IMR-90 (cell line): Measurements from ENCODE around the gene ESR2. TPM values are rescaled to one million over a fixed set of nuclear protein-coding genes. Genes with fewer than 3 reads are reported as not detected.

ENCODE experiments used
- ATAC-seq: fragments of 200-7000 bp; cut with Tn5 transposase; 2 replicates; pipeline ENCODE4 v1.9.1; 2020; ENCODE audit warnings: low read depth, mild to moderate bottlenecking, moderate library complexity
- BruUV-seq: library from RNA; stranded (reverse); fragments of 400-500 nt; replicated peaks from 2 replicates; lab custom pipeline; 2021; lab: Mats Ljungman, UMichigan
- CTCF ChIA-PET: fragments of 300-600 bp; formaldehyde crosslinking; extraction: SDS; loops from one replicate; lab custom pipeline; 2021; ENCODE audit warnings: antibody characterized with exemption; lab: Yijun Ruan, JAX
- POLR2A ChIA-PET: fragments of 300-600 bp; sonication (Branson Sonifier 250); formaldehyde crosslinking; loops from one replicate; lab custom pipeline; 2022; ENCODE audit warnings: antibody characterized with exemption; ENCODE audit not compliant: unreplicated experiment; lab: Charles Lee
- DNase-seq: peaks from one replicate; pipeline ENCODE4 v3.0.0; 2013
- H2AFZ ChIP-seq: replicated peaks from 2 replicates; pipeline ENCODE3; 2013; ENCODE audit warnings: low read length, mild to moderate bottlenecking; ENCODE audit not compliant: poor library complexity
- H2AK5ac ChIP-seq: 2 replicates; pipeline ENCODE4 v1.6.1; 2013; ENCODE audit warnings: low read depth, low read length, inconsistent platforms
- H2AK9ac ChIP-seq: replicated peaks from 2 replicates; pipeline ENCODE3; 2013; ENCODE audit warnings: mild to moderate bottlenecking, low read depth, low read length, moderate library complexity; ENCODE audit not compliant: poor library complexity
- H2BK120ac ChIP-seq: 2 replicates; pipeline ENCODE4 v1.6.1; 2013; ENCODE audit warnings: low read depth, low read length, inconsistent platforms
- H2BK15ac ChIP-seq: 3 replicates; pipeline ENCODE4 v1.6.1; 2013; ENCODE audit warnings: low read depth, low read length, inconsistent platforms
- H2BK20ac ChIP-seq: 2 replicates; pipeline ENCODE4 v1.6.1; 2013; ENCODE audit warnings: low read depth, mild to moderate bottlenecking, inconsistent platforms, low read length, moderate library complexity
- H2BK5ac ChIP-seq: 2 replicates; pipeline ENCODE4 v1.6.1; 2013; ENCODE audit warnings: mild to moderate bottlenecking, low read depth, low read length, inconsistent platforms; ENCODE audit not compliant: poor library complexity, severe bottlenecking
- H3K14ac ChIP-seq: replicated peaks from 2 replicates; pipeline ENCODE4 v1.6.1; 2013; ENCODE audit warnings: low read depth, low read length, inconsistent platforms
- H3K18ac ChIP-seq: 2 replicates; pipeline ENCODE4 v1.6.1; 2013; ENCODE audit warnings: low read depth, low read length, control low read depth
- H3K23ac ChIP-seq: 2 replicates; pipeline ENCODE4 v1.6.1; 2013; ENCODE audit warnings: low read depth, low read length, inconsistent platforms
- H3K27ac ChIP-seq: 2 replicates; pipeline ENCODE4 v1.5.1; 2013; ENCODE audit warnings: mild to moderate bottlenecking, control low read depth, low read length; ENCODE audit not compliant: insufficient read depth
- H3K27me3 ChIP-seq: 2 replicates; pipeline ENCODE4 v1.6.1; 2013; ENCODE audit warnings: low read length; ENCODE audit not compliant: control insufficient read depth, insufficient read depth
- H3K36me3 ChIP-seq: 2 replicates; pipeline ENCODE4 v1.6.1; 2013; ENCODE audit warnings: low read length, mixed read lengths; ENCODE audit not compliant: control insufficient read depth, insufficient read depth
- H3K4ac ChIP-seq: 2 replicates; pipeline ENCODE4 v1.6.1; 2013; ENCODE audit warnings: low read depth, low read length, inconsistent platforms
- H3K4me1 ChIP-seq: 2 replicates; pipeline ENCODE4 v1.6.1; 2013; ENCODE audit warnings: low read length, mixed read lengths; ENCODE audit not compliant: control insufficient read depth, insufficient read depth
- H3K4me2 ChIP-seq: 2 replicates; pipeline ENCODE4 v1.6.1; 2013; ENCODE audit warnings: low read depth, mild to moderate bottlenecking, control low read depth, low read length, moderate library complexity
- H3K4me3 ChIP-seq: 2 replicates; pipeline ENCODE4 v1.5.1; 2013; ENCODE audit warnings: low read depth, mild to moderate bottlenecking, control low read depth, low read length, moderate library complexity; ENCODE audit not compliant: insufficient read depth
- H3K56ac ChIP-seq: 2 replicates; pipeline ENCODE4 v1.6.1; 2013; ENCODE audit warnings: low read length, inconsistent platforms; ENCODE audit not compliant: insufficient read depth; ENCODE audit errors: extremely low read depth
- H3K79me1 ChIP-seq, 2 experiments: 2 replicates each; pipeline ENCODE4 v1.6.1; 2013; ENCODE audit warnings: low read length in 2 of 2, inconsistent platforms in 1 of 2, low read depth in 1 of 2
- H3K9ac ChIP-seq: 2 replicates; pipeline ENCODE4 v1.6.1; 2013; ENCODE audit warnings: low read depth, low read length, control low read depth
- H3K9me1 ChIP-seq: 2 replicates; pipeline ENCODE4 v1.6.1; 2013; ENCODE audit warnings: low read length, inconsistent platforms; ENCODE audit not compliant: insufficient read depth
- H3K9me3 ChIP-seq: 2 replicates; pipeline ENCODE4 v1.6.1; 2013; ENCODE audit warnings: low read length; ENCODE audit not compliant: control insufficient read depth, insufficient read depth
- H4K20me1 ChIP-seq: 2 replicates; pipeline ENCODE4 v1.6.1; 2013; ENCODE audit warnings: low read length, inconsistent platforms; ENCODE audit not compliant: insufficient read depth
- H4K5ac ChIP-seq: 2 replicates; pipeline ENCODE4 v1.6.1; 2013; ENCODE audit warnings: mild to moderate bottlenecking, low read depth, low read length, control low read depth
- H4K8ac ChIP-seq, 2 experiments: 2 replicates each; pipeline ENCODE4 v1.6.1; 2013; ENCODE audit warnings: low read depth in 2 of 2, low read length in 2 of 2, control low read depth in 1 of 2, inconsistent platforms in 1 of 2
- H4K91ac ChIP-seq: 2 replicates; pipeline ENCODE4 v1.6.1; 2013; ENCODE audit warnings: low read depth, low read length, inconsistent platforms; ENCODE audit not compliant: insufficient read depth
- BHLHE40 ChIP-seq: fragments of 150-350 bp; IDR thresholded peaks from 2 replicates; pipeline ENCODE4 v1.6.1; 2016; ENCODE audit warnings: mild to moderate bottlenecking, low read depth, low read length
- CEBPB ChIP-seq: IDR thresholded peaks from 2 replicates; pipeline ENCODE4 v1.6.1; 2012; ENCODE audit warnings: low read depth, low read length, improper control_type of control experiment
- CHD1 ChIP-seq: IDR thresholded peaks from 2 replicates; pipeline ENCODE4 v1.6.1; 2012; ENCODE audit warnings: low read depth, low read length, improper control_type of control experiment
- FOS ChIP-seq: fragments of 150-350 bp; IDR thresholded peaks from 2 replicates; pipeline ENCODE4 v1.6.1; 2016; ENCODE audit warnings: low read depth, low read length
- MAFK ChIP-seq: IDR thresholded peaks from 2 replicates; pipeline ENCODE4 v1.6.1; 2012; ENCODE audit warnings: low read depth, low read length, improper control_type of control experiment
- MAZ ChIP-seq: IDR thresholded peaks from 2 replicates; pipeline ENCODE4 v1.6.1; 2012; ENCODE audit warnings: low read depth, mild to moderate bottlenecking, low read length, improper control_type of control experiment, moderate library complexity, borderline replicate concordance
- MXI1 ChIP-seq: IDR thresholded peaks from 2 replicates; pipeline ENCODE4 v1.6.1; 2012; ENCODE audit warnings: low read depth, mild to moderate bottlenecking, low read length, moderate library complexity, borderline replicate concordance
- NFE2L2 ChIP-seq: fragments of 150-350 bp; IDR thresholded peaks from 2 replicates; pipeline ENCODE4 v1.6.1; 2016; ENCODE audit warnings: low read depth, mild to moderate bottlenecking, low read length
- POLR2A ChIP-seq: IDR thresholded peaks from 2 replicates; pipeline ENCODE4 v1.6.1; 2012; ENCODE audit warnings: mild to moderate bottlenecking, low read depth, low read length
- RAD21 ChIP-seq: IDR thresholded peaks from 2 replicates; pipeline ENCODE4 v1.6.1; 2012; ENCODE audit warnings: low read length, improper control_type of control experiment
- RCOR1 ChIP-seq: IDR thresholded peaks from 2 replicates; pipeline ENCODE4 v1.6.1; 2012; ENCODE audit warnings: mild to moderate bottlenecking, low read length, improper control_type of control experiment; ENCODE audit not compliant: insufficient replicate concordance
- RFX5 ChIP-seq: IDR thresholded peaks from 2 replicates; pipeline ENCODE4 v1.8.0; 2012; ENCODE audit warnings: low read depth, mild to moderate bottlenecking, low read length, moderate library complexity
- SMC3 ChIP-seq: fragments of 150-350 bp; IDR thresholded peaks from 2 replicates; pipeline ENCODE4 v1.6.1; 2016; ENCODE audit warnings: low read depth, mild to moderate bottlenecking, antibody characterized with exemption, low read length, moderate library complexity
- WGBS, 2 experiments: methylation state at CpG; one replicate each; pipeline versions ENCODE4 v1.1.5 to v1.1.7; 2013; ENCODE audit warnings: missing lambda C conversion rate in 2 of 2; ENCODE audit not compliant: insufficient read length in 1 of 2; ENCODE audit errors: extremely low coverage in 2 of 2; 5-methylcytosine and 5-hydroxymethylcytosine counted together
- dilution Hi-C: fragments of 300-500 bp; cut with HindIII; formaldehyde crosslinking; loops from one replicate; pipeline ENCODE4 v1.14.3; 2018; ENCODE audit warnings: low sequenced_read_pairs; ENCODE audit not compliant: unreplicated experiment
- in situ Hi-C: fragments of 300-500 bp; cut with MboI; formaldehyde crosslinking; loops from 3 replicates; pipeline ENCODE4 v1.14.3; 2019; ENCODE audit warnings: low sequenced_read_pairs, inconsistent platforms, mixed read lengths
- intact Hi-C: fragments of 100-400 bp; cut with micrococcal nuclease; formaldehyde crosslinking; loops from 2 replicates; pipeline ENCODE4 v1.10.0; 2022
- polyA plus RNA-seq, 3 experiments: library from polyadenylated mRNA; depleted of rRNA; stranded (reverse); fragments of >200 nt; gene quantifications; 2 replicates each; pipeline ENCODE4 v1.2.3, GENCODE V29; 2012; ENCODE audit warnings: low replicate concordance in 1 of 3
- total RNA-seq: library from RNA; depleted of rRNA; stranded (reverse); fragments of >200 nt; gene quantifications from 2 replicates; pipeline ENCODE4 v1.2.3, GENCODE V29; 2012
- TF ChIP-seq, protein P1 (sequence below): fragments of 150-350 bp; IDR thresholded peaks from 2 replicates; pipeline ENCODE4 v1.6.1; 2016; ENCODE audit warnings: low read depth, mild to moderate bottlenecking, low read length, moderate library complexity, borderline replicate concordance
- TF ChIP-seq, protein P2 (sequence below): conservative IDR thresholded peaks from 2 replicates; pipeline ENCODE4 v1.5.1; 2012; ENCODE audit warnings: mild to moderate bottlenecking, low read depth, low read length, improper control_type of control experiment
- TF ChIP-seq, protein P3 (sequence below): fragments of 150-350 bp; IDR thresholded peaks from 2 replicates; pipeline ENCODE4 v1.6.1; 2017; ENCODE audit warnings: mild to moderate bottlenecking, antibody characterized with exemption, low read length, low read depth

Gene ESR2
- total and polyA plus RNA-seq, 2 of the 4 experiments (the other 2 are of a cell fraction) = under 0.01 to 0.03 TPM

DNA sequence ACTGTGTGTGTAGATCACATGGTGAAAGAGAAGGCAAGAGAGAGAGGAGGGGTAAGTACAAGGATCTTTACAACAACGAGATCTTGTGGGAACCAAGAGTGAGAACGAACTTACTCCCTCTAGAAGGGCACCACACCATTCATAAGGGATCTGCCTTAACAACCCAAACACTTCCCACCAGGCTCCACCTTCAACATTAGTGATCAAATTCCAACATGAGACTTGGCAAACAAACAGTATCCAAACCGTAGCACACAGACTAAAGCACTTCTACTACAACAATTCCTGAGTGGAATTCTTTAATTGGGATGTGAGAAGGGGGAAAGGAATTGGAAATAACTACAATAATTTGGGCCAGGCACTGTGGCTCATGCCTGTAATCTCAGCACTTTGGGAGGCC lies 35.0 kb upstream of the ESR2 start:
- H3K4me2 ChIP-seq = no peak overlapping the region
- no peaks in the 10 kb centered on the region for H3K79me1 ChIP-seq
- no peak overlapping the region for H4K8ac ChIP-seq
- no peaks in the 10 kb centered on the region for H3K9me1 ChIP-seq
- no peak overlapping the region for H3K4me3 ChIP-seq
- no peak for ATAC-seq
- no CpG with 5 or more reads among the region's 3 CpGs for WGBS, 2 experiments
- no peak overlapping the region for H4K91ac ChIP-seq
- H3K18ac ChIP-seq = no peak overlapping the region
- ChIA-PET POLR2A (no interaction called here), CTCF (no interaction called here)
- TF ChIP-seq, protein P1, sequence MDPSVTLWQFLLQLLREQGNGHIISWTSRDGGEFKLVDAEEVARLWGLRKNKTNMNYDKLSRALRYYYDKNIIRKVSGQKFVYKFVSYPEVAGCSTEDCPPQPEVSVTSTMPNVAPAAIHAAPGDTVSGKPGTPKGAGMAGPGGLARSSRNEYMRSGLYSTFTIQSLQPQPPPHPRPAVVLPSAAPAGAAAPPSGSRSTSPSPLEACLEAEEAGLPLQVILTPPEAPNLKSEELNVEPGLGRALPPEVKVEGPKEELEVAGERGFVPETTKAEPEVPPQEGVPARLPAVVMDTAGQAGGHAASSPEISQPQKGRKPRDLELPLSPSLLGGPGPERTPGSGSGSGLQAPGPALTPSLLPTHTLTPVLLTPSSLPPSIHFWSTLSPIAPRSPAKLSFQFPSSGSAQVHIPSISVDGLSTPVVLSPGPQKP = no peak
- TF ChIP-seq BHLHE40 (no peak), POLR2A (no peak), RFX5 (no peak), CHD1 (no peak), MAZ (no peak), RCOR1 (no peak), FOS (no peak), NFE2L2 (no peak), SMC3 (no peak), MAFK (no peak), MXI1 (no peak), RAD21 (no peak), CEBPB (no peak)
- TF ChIP-seq, protein P2, sequence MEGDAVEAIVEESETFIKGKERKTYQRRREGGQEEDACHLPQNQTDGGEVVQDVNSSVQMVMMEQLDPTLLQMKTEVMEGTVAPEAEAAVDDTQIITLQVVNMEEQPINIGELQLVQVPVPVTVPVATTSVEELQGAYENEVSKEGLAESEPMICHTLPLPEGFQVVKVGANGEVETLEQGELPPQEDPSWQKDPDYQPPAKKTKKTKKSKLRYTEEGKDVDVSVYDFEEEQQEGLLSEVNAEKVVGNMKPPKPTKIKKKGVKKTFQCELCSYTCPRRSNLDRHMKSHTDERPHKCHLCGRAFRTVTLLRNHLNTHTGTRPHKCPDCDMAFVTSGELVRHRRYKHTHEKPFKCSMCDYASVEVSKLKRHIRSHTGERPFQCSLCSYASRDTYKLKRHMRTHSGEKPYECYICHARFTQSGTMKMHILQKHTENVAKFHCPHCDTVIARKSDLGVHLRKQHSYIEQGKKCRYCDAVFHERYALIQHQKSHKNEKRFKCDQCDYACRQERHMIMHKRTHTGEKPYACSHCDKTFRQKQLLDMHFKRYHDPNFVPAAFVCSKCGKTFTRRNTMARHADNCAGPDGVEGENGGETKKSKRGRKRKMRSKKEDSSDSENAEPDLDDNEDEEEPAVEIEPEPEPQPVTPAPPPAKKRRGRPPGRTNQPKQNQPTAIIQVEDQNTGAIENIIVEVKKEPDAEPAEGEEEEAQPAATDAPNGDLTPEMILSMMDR = no peak
- TF ChIP-seq, protein P3, sequence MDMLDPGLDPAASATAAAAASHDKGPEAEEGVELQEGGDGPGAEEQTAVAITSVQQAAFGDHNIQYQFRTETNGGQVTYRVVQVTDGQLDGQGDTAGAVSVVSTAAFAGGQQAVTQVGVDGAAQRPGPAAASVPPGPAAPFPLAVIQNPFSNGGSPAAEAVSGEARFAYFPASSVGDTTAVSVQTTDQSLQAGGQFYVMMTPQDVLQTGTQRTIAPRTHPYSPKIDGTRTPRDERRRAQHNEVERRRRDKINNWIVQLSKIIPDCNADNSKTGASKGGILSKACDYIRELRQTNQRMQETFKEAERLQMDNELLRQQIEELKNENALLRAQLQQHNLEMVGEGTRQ = no peak
- H3K9me3 ChIP-seq = no peaks in the 10 kb centered on the region
- H3K4me1 ChIP-seq = no peaks in the 10 kb centered on the region
- no peak overlapping the region for H2BK20ac ChIP-seq
- H3K36me3 ChIP-seq = no peaks in the 10 kb centered on the region
- H4K5ac ChIP-seq = no peak overlapping the region
- H3K4ac ChIP-seq = no peak overlapping the region
- no peak overlapping the region for H3K23ac ChIP-seq
- H2AFZ ChIP-seq = no peak overlapping the region
- BruUV-seq = no TSS peak
- H2BK120ac ChIP-seq = no peak overlapping the region
- H3K14ac ChIP-seq = no peak overlapping the region
- no peak overlapping the region for H2AK9ac ChIP-seq
- H2BK5ac ChIP-seq = no peak overlapping the region
- no peak overlapping the region for H2BK15ac ChIP-seq
- dilution Hi-C loops (no loop called here), in situ Hi-C loops (no loop called here), intact Hi-C loops (no loop called here)
- no peaks in the 10 kb centered on the region for H4K20me1 ChIP-seq
- no peak overlapping the region for H3K56ac ChIP-seq
- no peaks in the 10 kb centered on the region for H3K27me3 ChIP-seq
- H3K27ac ChIP-seq = no peak overlapping the region
- H2AK5ac ChIP-seq = no peak overlapping the region
- no peak for DNase-seq
- no peak overlapping the region for H3K9ac ChIP-seq
